Effector memory CD8-positive, alpha-beta T cell (primary cell): ENCODE data around the gene PAXX.

Source experiments
- ATAC-seq: fragments of 150-1000 bp; cut with Tn5 transposase; replicated peaks from 2 replicates; pipeline ENCODE4 v1.10.0; 2021; ENCODE audit warnings: mild to moderate bottlenecking, moderate library complexity
- DNase-seq, 3 experiments: peaks; one replicate each; pipeline ENCODE4 v3.0.0; 2021
- H3K27ac Mint-ChIP-seq, 2 donors: one replicate each; pipeline ENCODE4 v1.8.0; 2022; ENCODE audit warnings: mild to moderate bottlenecking in 2 of 2, mixed read lengths in 2 of 2, moderate library complexity in 2 of 2
- H3K27me3 Mint-ChIP-seq, 2 donors: one replicate each; pipeline ENCODE4 v1.8.0; 2022; ENCODE audit warnings: mixed read lengths in 2 of 2
- H3K36me3 Mint-ChIP-seq: one replicate; pipeline ENCODE4 v1.8.0; 2022; ENCODE audit warnings: mild to moderate bottlenecking, moderate library complexity, mixed read lengths; ENCODE audit not compliant: insufficient read depth
- H3K4me1 Mint-ChIP-seq, 2 donors: one replicate each; pipeline ENCODE4 v1.8.0; 2022; ENCODE audit warnings: low read depth in 2 of 2, mixed read lengths in 2 of 2
- H3K4me3 Mint-ChIP-seq, 2 donors: one replicate each; pipeline ENCODE4 v1.8.0; 2022; ENCODE audit warnings: mild to moderate bottlenecking in 2 of 2, mixed read lengths in 2 of 2, moderate library complexity in 2 of 2
- H3K9me3 Mint-ChIP-seq, 2 donors: one replicate each; pipeline ENCODE4 v1.8.0; 2022; ENCODE audit warnings: mixed read lengths in 2 of 2

The PAXX gene

DNA sequence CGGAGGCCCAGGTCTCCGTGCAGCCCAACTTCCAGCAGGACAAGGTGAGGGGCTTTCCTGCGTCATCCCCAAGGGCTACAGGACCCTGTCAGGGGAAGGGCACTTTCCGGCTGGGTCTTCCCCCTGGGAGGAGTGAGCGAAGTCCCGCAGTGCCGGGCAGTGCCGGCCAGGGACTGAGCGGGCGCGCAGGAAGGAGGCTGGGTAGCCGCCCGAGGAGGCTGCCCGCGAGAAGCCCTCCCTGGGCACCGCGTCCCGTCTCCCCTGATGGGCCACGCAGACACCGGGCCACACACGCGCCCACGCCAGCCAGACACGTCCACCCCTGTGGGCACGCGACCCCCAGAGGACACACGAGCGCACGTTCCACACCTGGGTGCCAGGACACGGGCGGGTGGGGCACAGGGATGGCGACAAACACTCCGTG is 14.6 kb upstream of the PAXX start:
- Mint-ChIP-seq H3K27ac (peak overlapping the region in 1 of 2 donors; percentile 53), H3K27me3 (no peaks in the 10 kb centered on the region), H3K36me3 (no peaks in the 10 kb centered on the region), H3K4me1 (peaks cover 6 to 22% of the 10 kb centered on the region in 2 donors), H3K9me3 (no peaks in the 10 kb centered on the region), H3K4me3 (peak overlapping the region; percentile 45 to 83)
- DNase-seq, result no peak
- peak; percentile 1 for ATAC-seq

DNA sequence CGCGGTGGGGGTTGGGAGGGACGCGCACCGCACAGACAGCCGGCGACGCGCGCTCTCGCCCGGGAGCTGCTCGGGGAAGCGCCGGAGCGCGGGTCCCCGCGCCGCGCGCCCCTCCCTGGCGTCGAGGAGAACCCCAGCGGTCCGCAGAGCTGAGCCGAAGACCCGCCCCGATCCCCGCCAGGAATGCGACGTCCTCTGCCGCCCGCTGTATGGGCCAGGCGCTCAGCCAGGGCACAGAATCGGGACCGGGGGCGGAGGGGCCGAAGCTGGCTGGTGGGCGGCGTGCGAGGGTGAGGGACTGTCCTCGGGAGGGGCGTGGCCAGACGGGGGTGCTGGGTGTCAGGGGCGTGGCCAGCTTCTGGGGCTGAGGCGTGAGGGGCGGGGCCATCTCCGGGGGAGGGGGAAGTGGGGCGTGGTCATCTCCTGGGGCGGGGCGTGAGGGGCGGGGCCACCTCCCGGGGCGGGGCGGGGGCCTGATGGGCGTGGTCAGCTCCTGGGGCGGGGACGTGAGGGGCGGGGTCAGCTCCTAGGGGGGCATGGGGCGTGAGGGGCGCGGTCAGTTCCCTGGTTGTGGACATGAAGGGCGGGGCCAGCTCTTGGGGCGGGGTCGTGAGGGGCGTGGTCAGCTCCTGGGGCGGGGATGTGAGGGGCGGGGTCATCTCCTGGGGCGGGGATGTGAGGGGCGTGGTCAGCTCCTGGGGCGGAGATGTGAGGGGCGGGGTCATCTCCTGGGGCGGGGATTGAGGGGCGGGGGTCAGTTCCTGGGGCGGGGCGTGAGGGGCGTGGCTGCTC is 14.0 kb upstream of the PAXX start:
- Mint-ChIP-seq H3K4me3 (peak overlapping the region; percentile 45 to 83), H3K27me3 (peaks cover 0 to under 1% of the 10 kb centered on the region in 2 donors), H3K4me1 (peaks cover 6 to 20% of the 10 kb centered on the region in 2 donors), H3K36me3 (no peaks in the 10 kb centered on the region), H3K9me3 (no peaks in the 10 kb centered on the region), H3K27ac (no peak overlapping the region)
- ATAC-seq (peak; percentile 56), DNase-seq (peak; percentile 69 to 77 (median 73))

DNA sequence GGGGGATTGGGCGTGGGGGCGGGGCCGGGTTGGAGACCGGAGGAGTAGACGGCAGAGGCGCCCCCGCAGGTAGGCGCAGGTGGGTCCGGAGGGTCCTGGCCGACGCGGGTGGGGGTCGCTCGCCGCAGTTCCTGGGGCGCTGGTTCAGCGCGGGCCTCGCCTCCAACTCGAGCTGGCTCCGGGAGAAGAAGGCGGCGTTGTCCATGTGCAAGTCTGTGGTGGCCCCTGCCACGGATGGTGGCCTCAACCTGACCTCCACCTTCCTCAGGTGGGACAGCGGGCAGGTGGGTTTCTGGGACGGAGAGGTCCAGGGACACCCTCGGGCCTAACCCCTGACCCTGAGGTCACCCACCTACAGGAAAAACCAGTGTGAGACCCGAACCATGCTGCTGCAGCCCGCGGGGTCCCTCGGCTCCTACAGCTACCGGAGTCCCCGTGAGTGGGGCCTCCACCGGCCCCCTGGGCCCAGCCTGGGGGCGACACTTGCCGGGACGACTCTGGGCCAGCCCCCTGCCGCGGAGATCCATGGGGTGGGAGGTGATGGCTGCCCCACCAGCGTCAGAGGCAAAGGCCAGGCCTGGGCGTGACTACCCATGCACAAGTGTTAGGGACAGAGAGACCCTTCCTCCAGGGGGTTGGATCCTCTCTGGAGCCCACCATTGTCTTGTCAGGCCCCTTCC is 13.2 kb upstream of the PAXX start:
- ATAC-seq, result peak; percentile 1
- peaks cover 10 to 22% of the 10 kb centered on the region in 2 donors for H3K4me1 Mint-ChIP-seq
- no peak overlapping the region for H3K4me3 Mint-ChIP-seq
- H3K36me3 Mint-ChIP-seq, result no peaks in the 10 kb centered on the region
- no peak overlapping the region for H3K27ac Mint-ChIP-seq
- peaks cover 5 to 8% of the 10 kb centered on the region in 2 donors for H3K27me3 Mint-ChIP-seq
- DNase-seq, result no peak
- H3K9me3 Mint-ChIP-seq, result no peaks in the 10 kb centered on the region

DNA sequence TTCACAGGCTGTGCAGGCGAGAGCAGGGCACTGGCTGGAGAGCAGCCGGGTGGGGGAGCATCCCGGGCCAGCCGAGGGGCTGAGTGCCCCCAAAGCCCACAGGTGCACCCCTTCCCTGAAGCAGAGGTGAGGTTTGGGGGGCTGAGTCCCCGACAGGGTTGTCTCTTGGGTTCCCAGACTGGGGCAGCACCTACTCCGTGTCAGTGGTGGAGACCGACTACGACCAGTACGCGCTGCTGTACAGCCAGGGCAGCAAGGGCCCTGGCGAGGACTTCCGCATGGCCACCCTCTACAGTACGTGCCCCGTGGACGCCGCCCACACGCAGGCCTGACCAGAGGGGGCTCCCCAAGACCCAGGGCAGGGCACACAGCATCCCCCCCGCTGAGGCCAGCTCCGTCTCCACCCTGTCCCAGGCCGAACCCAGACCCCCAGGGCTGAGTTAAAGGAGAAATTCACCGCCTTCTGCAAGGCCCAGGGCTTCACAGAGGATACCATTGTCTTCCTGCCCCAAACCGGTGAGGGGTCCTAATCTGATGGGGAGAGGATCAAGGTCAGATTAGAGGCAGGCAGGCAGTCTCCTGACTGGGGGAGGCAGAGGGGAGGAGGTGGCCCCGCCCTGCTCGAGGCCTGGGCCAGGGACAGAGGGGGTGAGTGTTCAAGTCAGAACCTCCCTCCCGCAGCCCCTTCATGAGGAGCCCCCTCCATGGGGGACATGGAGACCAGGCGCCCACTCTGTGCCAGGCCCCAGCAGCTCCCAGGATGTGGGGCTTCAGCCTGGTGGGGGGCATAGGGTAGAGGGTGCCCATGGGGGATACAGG is 12.2 kb upstream of the PAXX start:
- Mint-ChIP-seq H3K27me3 (peaks cover 7 to 15% of the 10 kb centered on the region in 2 donors), H3K4me1 (peaks cover 11 to 23% of the 10 kb centered on the region in 2 donors), H3K9me3 (no peaks in the 10 kb centered on the region), H3K27ac (no peak overlapping the region), H3K36me3 (no peaks in the 10 kb centered on the region), H3K4me3 (no peak overlapping the region)
- DNase-seq (no peak), ATAC-seq (no peak)

DNA sequence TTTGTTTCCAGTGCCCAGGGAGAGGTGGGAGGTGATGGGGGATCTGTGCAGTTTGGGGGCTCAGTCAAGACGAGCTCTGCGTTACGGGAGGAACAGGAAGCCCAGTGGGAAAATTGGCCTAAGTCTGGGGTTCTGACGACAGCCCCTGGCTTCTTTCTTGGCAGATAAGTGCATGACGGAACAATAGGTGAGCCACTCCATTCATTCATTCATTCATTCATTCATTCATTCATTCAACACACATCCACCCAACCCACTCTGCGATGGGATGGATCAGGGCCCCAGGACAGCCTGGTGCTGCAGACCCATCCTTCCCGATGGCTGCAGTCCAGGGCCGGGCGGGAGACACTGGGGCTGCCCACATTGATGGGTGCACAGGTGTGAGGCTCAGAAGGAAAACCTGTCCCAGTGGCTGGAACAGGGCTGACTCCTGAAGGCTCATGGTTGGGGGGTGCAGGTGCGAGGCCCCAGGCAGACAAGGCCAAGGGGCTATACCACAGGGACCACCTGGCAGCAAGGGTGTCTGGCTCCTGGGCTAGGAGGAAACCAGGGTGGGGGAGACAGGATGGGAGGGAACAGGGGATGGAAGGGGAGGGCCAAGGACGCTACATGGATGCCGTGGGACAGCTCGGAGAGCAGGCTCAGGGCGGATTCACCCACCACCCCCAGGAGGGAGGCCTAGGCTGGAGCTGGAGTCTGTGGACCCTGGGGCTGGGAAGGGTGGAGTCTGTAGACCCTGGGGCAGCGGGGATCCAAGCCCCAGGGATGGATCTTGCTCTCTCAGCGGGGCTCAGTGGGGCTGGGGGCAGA is 11.3 kb upstream of the PAXX start:
- ATAC-seq, result no peak

DNA sequence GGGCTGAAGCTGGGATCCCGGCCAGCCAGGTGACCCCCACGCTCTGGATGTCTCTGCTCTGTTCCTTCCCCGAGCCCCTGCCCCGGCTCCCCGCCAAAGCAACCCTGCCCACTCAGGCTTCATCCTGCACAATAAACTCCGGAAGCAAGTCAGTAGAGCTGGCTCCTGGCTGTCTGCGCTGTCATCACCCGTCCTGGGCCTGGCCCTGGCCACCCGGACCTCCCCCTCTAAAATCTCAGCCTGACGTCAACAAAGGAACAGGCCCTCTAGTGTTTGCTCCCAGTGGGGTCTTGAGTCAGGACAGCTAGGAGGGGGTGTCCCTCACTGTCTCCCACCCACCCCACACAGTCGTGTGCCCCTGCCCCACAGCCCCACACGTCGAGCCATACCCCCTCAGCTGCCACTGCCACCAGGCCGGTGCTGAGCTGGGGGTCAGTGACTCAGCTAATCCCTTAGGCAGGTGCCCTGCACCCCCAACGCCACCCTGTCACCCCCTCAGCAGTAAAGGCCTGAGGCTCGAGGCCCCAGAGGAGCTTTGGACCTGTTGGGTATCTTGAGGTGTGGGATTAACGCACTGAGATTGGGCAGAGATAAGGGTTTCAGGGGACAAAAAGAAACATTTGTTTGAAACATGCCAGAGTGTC is 10.5 kb upstream of the PAXX start:
- Mint-ChIP-seq H3K27ac (no peak overlapping the region), H3K4me3 (no peak overlapping the region), H3K4me1 (peaks cover 6 to 10% of the 10 kb centered on the region in 2 donors)

More for the DNA sequence above, 11.3 kb upstream of the PAXX start:
- peaks cover 6 to 15% of the 10 kb centered on the region in 2 donors for H3K4me1 Mint-ChIP-seq
- no peak for DNase-seq
- no peaks in the 10 kb centered on the region for H3K9me3 Mint-ChIP-seq
- H3K4me3 Mint-ChIP-seq, result no peak overlapping the region
- H3K36me3 Mint-ChIP-seq, result no peaks in the 10 kb centered on the region
- peak overlapping the region; percentile 65 to 76 for H3K27ac Mint-ChIP-seq
- H3K27me3 Mint-ChIP-seq, result peaks cover 7 to 15% of the 10 kb centered on the region in 2 donors

DNA sequence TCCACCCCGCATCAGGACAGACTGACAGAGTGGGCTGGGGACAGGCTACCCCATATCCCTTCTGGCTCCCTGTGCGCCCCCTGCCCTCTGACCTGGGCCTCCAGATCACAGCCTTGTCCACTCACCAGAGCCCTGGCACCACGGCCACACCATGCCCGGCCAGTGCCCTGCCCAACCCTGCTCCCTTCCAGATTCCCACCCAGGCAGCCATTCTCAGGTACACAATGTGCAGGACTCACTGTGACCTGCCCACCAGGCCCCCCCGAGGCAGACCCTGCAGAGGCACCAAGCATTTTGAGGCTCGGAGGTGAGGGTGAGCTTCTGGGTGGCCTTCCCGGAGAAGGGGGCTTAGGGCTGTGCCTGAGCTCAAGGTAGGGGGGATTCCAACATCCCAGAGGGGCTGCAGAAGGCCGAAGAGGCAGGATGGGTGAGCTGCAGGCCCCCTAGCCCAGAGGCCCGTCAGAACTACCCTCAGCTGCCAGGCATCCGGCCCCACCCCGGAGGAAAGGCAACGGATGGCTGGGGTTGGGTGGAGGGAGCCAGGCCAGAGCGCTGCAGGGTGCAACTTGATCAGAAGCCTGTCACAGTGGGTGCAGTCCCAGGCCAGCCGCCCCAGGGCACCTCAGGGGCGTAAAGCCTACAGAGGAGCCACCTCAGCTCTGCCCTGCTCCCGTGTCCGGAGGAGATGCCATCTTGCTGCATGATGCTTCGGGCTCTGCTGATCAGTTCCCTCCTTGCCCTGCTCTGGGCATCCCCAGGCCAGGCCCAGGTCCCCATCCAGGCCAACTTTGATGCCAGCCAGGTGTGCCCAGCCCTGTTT is 9.8 kb upstream of the PAXX start, which contains the start of gene LCNL1:
LCNL1 (plus strand) TSS at position 762 of the 820 bp plus-strand sequence. CDS start 594 bp downstream, outside the sequence.
- no peak within 1 kb of the TSS for H3K27ac Mint-ChIP-seq
- H3K36me3 Mint-ChIP-seq, result no peaks in the 10 kb centered on the region
- no peak within 1 kb of the TSS for H3K4me3 Mint-ChIP-seq
- peaks cover 7 to 18% of the 10 kb centered on the region in 2 donors for H3K27me3 Mint-ChIP-seq
- no peaks in the 10 kb centered on the region for H3K9me3 Mint-ChIP-seq
- DNase-seq (no peak), ATAC-seq (no peak)
- peaks cover 6 to 9% of the 10 kb centered on the region in 2 donors for H3K4me1 Mint-ChIP-seq

More for the DNA sequence above, 10.5 kb upstream of the PAXX start:
- Mint-ChIP-seq H3K36me3 (no peaks in the 10 kb centered on the region), H3K27me3 (peaks cover 7 to 15% of the 10 kb centered on the region in 2 donors), H3K9me3 (no peaks in the 10 kb centered on the region)
- ATAC-seq (no peak), DNase-seq (no peak)

DNA sequence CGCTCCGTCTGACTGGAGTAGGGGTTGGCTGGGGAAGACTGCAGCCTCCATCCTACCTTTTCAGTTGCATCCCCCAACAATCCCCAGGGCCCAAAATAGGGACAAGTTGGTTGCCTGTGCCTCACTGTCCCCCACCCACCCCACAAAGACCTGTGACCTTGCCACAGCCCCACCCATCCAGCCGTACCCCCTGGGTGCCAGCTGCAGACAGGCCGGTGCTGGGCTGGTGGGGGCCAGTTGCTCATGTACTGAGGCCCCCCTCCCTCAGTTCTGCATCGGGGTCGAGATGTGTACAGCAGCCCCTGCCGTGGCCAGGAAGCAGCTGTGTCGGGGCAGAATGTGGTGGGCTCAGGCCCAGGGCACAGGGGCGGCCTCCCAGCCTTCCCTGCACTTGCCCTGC is 9.1 kb upstream of the PAXX start:
- Mint-ChIP-seq H3K4me1 (peaks cover 6 to 8% of the 10 kb centered on the region in 2 donors), H3K27ac (no peak overlapping the region), H3K9me3 (no peaks in the 10 kb centered on the region), H3K27me3 (peaks cover 7 to 20% of the 10 kb centered on the region in 2 donors), H3K36me3 (no peaks in the 10 kb centered on the region), H3K4me3 (no peak overlapping the region)
- ATAC-seq, result no peak
- DNase-seq, result no peak

DNA sequence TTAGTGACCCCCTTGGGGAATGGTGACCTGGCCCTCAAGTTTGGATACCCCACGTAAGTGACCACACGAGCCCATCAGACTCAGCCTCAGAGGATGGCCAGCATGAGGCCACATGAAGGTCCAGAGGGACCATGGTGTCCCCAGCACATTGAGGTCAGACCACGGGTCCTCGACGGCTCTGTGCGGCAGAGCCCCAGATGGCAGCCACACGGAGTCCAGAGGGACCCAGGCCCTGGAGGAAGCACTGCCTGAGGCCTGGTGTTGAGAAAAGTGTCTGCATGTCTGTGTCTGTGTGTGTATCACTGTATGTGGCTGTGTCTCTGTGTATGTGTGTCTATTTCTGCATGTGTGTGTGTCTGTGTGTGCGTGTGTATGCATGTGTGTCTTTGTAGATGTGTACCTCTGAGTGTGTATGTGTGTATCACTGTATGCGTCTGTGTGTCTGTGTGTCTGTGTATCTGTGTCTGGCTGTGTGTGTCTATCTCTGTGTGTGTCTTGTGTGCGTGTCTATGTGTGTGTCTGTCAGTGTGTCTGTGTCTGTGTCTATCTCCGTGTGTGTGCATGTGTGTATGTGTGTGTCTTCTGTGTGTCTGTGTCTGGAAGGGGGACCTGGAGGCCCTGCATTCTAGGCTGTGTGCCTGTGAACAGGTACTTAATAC is 8.4 kb upstream of the PAXX start:
- Mint-ChIP-seq H3K36me3 (no peaks in the 10 kb centered on the region), H3K9me3 (no peaks in the 10 kb centered on the region), H3K4me3 (no peak overlapping the region), H3K27me3 (peaks cover 7 to 20% of the 10 kb centered on the region in 2 donors), H3K4me1 (peaks cover 6 to 8% of the 10 kb centered on the region in 2 donors), H3K27ac (no peak overlapping the region)
- DNase-seq (no peak), ATAC-seq (no peak)

DNA sequence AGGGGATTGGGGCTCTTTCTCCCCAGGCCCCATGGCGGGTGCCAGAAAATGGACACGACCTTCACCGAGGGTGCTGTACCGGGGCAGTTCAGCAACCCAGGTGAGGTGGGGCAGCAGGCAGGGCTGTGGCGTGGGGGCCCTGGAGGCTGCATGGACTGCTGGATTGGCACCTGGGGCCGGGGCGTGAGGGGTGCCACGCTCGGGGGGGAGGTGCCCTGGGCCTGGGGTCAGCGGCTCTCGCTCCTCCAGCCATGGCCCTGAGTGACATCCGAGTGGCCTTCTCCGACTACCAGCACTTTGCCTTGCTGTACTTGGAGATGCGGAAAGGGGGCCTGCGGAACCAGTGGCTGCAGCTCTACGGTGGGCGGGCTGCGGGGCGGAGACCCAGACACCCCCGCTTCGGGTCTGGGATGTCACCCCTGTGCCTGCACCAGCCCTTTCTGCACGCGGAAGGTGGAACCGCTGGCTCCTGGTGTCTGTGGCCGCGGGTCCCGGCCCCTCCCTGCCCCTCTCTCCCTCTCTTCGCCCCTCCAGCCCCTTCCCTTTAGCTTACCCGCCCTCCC is 7.7 kb upstream of the PAXX start:
- H3K4me1 Mint-ChIP-seq, result peaks cover 6 to 8% of the 10 kb centered on the region in 2 donors
- no peaks in the 10 kb centered on the region for H3K36me3 Mint-ChIP-seq
- H3K27me3 Mint-ChIP-seq, result peaks cover 7 to 20% of the 10 kb centered on the region in 2 donors
- ATAC-seq (peak; percentile 9), DNase-seq (no peak)
- no peak overlapping the region for H3K27ac Mint-ChIP-seq
- no peak overlapping the region for H3K4me3 Mint-ChIP-seq
- no peaks in the 10 kb centered on the region for H3K9me3 Mint-ChIP-seq

DNA sequence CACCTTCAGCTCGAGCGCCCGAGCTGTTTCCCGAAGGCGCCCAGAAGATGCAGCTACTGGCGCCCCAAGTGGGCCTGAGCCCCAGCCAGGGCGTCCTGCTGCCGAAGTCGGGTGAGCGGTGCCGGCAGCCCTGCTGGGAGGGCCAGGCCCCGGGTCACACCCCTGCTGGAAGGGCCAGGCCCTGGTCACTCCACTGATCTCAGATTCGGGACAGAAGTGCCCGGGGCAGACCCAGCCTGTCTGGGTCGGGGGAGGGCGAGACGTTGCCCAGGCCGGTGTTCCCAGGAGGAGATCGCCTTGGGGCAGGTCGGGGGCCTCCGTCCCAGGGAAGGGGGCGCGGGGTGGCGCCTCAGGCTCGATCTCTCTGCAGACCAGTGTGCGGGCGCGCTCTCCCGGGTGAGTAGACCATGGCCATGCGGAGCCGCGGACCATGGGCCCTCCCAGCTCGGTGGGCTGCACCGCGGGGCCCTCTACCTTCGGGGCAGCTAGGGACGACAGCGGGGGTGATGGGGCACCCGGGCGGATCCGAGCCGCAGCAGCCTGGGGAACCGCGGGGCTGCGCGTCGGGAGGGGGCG is 7.1 kb upstream of the PAXX start:
- H3K36me3 Mint-ChIP-seq, result no peaks in the 10 kb centered on the region
- peaks cover 7 to 20% of the 10 kb centered on the region in 2 donors for H3K27me3 Mint-ChIP-seq
- peaks cover 6 to 7% of the 10 kb centered on the region in 2 donors for H3K4me1 Mint-ChIP-seq
- DNase-seq (no peak), ATAC-seq (peak; percentile 44)
- H3K4me3 Mint-ChIP-seq, result no peak overlapping the region
- H3K27ac Mint-ChIP-seq, result no peak overlapping the region
- no peaks in the 10 kb centered on the region for H3K9me3 Mint-ChIP-seq
